ENCODE data around the gene ODC1.
"Not testable (repeated sequence)": the region's sequence is repeated elsewhere in the genome, so short reads cannot be mapped to it uniquely, and the experiment has no call there.

ODC1 gene

DNA sequence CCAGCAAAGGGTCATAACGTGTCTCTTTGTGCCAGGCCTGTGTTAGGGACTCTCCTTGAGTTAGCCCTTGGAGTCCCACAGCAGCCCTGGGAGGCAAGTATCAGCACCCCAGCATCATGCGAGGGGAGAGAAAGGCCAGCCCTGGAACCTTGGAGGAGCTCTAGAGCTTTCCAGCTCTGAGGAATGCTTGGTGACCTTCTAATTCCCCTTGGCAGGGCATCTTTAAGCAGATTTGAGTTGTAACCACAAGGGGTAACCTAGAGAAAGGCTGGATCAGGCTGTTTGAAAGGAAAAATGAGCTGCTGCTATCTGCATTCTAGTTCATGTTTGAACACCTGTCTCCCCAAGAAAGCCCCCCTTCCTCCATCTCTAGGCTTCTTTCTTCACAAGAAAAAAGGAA lies 23.8 kb upstream of the ODC1 start:
- H3K4me3 ChIP-seq (ENCODE audit: low read length) = no peak overlapping the region
- TF ChIP-seq ZNF274 (IDR thresholded peaks at IDR 0.05; ENCODE audit: low read depth, low read length) = no peak

DNA sequence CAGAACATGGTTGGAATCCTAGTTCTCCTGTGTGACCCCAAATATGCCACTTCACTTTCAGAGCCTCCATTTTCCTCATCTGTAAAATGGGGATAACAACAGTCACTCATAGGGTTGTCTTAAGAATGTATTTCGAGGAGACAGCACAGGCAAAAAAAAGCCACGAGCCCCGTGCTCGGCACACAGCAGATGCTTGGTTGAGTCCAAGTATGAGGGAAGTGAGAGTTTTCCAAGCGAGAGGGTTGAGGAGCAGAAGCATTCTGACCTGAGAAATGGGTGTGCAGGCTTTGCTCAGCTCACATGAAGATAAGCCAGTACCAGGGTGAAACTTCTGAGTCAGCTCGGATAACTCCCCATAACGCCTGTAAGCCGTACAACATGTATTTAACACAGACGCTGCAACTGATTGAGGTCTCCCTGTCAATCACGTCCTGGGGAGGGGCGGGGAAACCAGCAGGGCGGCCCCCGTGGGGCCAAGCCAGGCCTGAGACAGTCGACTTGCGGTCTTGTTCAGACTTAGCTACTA lies 23.0 kb upstream of the ODC1 start:
- no peak overlapping the region for H3K4me3 ChIP-seq (ENCODE audit: low read length)
- TF ChIP-seq ZNF274 (IDR thresholded peaks at IDR 0.05; ENCODE audit: low read depth, low read length) = no peak

DNA sequence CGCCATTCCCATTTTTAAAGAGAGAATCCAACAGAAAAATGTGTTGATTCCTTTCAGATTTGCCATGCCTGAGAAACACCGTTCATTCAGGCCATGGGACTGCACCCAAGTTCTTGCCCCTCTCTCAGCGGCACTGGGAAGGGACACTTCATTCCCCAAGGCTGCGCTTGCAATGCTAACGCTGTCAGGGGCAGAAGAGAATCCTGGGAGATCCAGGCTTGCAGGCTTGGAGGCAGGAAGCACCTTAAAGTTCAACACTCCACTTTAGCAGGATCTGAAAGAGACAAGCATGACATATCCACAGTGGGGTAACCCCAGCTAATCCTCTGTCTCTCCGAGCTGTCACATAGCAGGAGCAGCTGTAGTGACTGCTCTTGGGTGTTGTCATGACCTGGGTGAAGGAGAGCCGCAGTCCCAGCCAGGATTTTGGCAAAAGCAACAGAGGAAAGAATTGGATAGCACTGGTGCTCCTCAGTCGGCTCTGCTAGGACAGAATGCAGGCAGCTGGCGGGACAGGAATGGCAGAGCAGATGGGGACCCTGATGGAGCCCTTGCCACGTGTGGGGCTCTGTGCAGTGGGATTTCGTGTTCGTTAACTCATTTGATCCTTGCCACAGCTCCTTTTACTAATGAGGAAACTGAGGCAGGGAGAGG lies 22.0 kb upstream of the ODC1 start:
- TF ChIP-seq ZNF274 (IDR thresholded peaks at IDR 0.05; ENCODE audit: low read depth, low read length) = no peak
- H3K4me3 ChIP-seq (ENCODE audit: low read length) = no peak overlapping the region

- no peak overlapping the region for H3K4me3 ChIP-seq (ENCODE audit: low read length)
- no peak for TF ChIP-seq ZNF274 (IDR thresholded peaks at IDR 0.05; ENCODE audit: low read depth, low read length)
These were observed 21.2 kb upstream of the ODC1 start for GRCh38 chr2:10469301-10469700.

GRCh38 chr2:10467401-10467800 lies 19.3 kb upstream of the ODC1 start:
- H3K4me3 ChIP-seq (ENCODE audit: low read length) = no peak overlapping the region
- no peak for TF ChIP-seq ZNF274 (IDR thresholded peaks at IDR 0.05; ENCODE audit: low read depth, low read length)

DNA sequence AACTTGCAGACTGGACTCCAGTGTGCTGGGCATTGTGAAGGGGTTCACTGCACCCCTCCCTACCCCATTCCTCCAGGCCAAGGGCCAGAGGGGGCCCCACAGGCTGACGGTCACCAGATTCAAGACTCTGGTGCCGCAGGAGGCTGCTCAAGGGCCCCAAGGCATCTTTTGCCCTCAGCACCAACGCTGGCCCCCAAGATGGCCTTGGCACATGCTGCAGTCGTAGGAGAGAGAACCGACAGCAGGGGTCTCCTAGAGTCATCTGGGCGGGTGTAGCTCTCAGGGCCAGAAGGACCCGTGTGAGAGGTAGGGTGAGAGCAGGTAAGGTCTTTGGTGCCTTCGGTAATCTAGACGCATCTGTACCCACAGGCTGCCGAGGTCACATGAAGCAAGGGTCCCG lies 18.7 kb upstream of the ODC1 start:
- H3K4me3 ChIP-seq (ENCODE audit: low read length) = no peak overlapping the region
- TF ChIP-seq ZNF274 (IDR thresholded peaks at IDR 0.05; ENCODE audit: low read depth, low read length) = no peak

DNA sequence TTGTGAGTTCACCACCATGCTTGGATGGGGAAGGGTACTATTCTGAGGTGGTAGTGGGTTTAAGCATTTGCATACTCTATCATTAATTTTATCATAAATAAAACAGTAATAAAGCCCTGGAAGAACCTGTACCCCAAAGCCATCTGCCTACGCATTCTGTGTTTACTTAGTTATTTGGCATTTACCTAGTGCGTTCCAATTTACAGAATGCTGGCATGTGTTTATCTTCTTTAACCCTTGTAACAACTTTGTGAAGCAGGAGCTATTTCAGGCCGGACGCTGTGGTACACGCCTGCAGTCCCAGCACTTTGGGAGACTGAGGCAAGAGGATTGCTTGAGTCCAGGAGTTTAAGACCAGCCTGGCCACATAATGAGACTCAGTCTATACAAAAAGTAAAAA lies 17.8 kb upstream of the ODC1 start:
- H3K4me3 ChIP-seq (ENCODE audit: low read length) = no peak overlapping the region
- no peak for TF ChIP-seq ZNF274 (IDR thresholded peaks at IDR 0.05; ENCODE audit: low read depth, low read length)

GRCh38 chr2:10462178-10463083 lies 14.3 kb upstream of the ODC1 start:
- H3K4me3 ChIP-seq (ENCODE audit: low read length) = no peak overlapping the region
- TF ChIP-seq ZNF274 (IDR thresholded peaks at IDR 0.05; ENCODE audit: low read depth, low read length) = no peak

DNA sequence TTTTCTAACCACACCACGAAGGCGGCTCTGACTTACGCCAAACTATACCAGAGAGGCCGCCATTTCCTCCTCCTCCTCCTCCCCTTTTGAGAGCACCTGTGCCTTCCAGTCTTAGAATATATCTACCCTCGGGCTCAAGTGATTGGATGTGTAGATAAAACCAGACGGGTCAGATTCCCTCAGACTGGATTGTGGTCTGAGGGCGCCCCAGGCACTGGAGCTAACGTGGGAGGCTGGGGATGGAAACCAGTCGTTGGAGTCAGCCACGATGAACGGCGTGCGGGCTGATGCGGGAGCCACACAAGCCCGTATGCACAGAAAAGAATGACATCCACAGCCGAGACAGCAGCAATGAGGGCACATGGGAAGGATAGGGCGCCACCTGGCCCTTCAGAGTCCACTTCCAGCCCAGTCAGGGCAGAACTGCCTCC lies 12.3 kb upstream of the ODC1 start:
- no peak for TF ChIP-seq ZNF274 (IDR thresholded peaks at IDR 0.05; ENCODE audit: low read depth, low read length)
- no peak overlapping the region for H3K4me3 ChIP-seq (ENCODE audit: low read length)

- H3K4me3 ChIP-seq (ENCODE audit: low read length) = no peak overlapping the region
- no peak for TF ChIP-seq ZNF274 (IDR thresholded peaks at IDR 0.05; ENCODE audit: low read depth, low read length)
These were observed 9.9 kb upstream of the ODC1 start for GRCh38 chr2:10457846-10458598.

DNA sequence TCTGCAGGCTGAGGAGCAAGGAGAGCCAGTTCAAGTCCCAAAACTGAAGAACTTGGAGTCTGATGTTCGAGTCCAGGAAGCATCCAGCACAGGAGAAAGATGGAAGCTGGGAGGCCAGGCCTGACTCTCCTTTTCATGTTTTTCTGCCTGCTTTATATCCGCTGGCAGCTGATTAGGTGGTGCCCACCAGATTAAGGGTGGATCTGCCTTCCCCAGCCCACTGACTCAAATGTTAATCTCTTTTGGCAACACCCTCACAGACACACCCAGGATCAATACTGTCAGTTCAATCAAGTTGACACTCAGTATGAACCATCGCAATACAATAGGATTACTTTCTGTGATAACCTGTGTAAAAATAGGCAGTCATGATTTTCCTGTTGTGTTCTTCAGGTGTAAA lies 9.1 kb upstream of the ODC1 start:
- not testable (repeated sequence) for H3K4me3 ChIP-seq (ENCODE audit: low read length)

GRCh38 chr2:10454505-10454904 lies 6.4 kb upstream of the ODC1 start:
- no peak for TF ChIP-seq ZNF274 (IDR thresholded peaks at IDR 0.05; ENCODE audit: low read depth, low read length)
- no peak overlapping the region for H3K4me3 ChIP-seq (ENCODE audit: low read length)

DNA sequence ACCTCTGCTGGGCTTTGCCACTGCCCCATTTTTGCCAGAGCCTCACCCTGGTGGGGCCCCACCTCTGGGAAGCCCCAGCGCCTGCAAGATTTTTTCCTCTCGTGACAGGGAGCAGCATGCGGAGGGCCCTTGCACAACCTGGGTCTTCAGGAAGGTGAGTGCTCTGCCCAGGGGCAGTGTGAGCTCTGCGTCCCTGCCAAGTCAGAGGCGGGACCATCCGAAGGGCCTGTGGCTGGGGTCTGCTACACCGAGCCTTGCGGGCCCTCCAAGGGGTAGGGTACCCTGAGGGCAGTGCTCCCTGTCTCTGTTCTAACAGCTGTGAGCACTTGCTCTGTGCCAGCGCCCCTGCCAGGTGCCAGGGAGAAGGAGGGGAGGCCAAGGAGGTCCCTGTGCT lies 5.8 kb upstream of the ODC1 start:
- no peak for TF ChIP-seq ZNF274 (IDR thresholded peaks at IDR 0.05; ENCODE audit: low read depth, low read length)
- no peak overlapping the region for H3K4me3 ChIP-seq (ENCODE audit: low read length)
